SK-N-SH (cell line): ENCODE results near the gene THEM4. TPM values are rescaled to one million over a fixed set of nuclear protein-coding genes. Genes with fewer than 3 reads are reported as not detected.
A peak's percentile ranks its signal among the peaks of the same experiment; 100 is the strongest.

ENCODE experiments used
- CTCF ChIA-PET: fragments of 300-600, 350-600 bp; formaldehyde crosslinking; extraction: SDS; loops from one replicate; lab custom pipeline; 2021; lab: Yijun Ruan, JAX
- POLR2A ChIA-PET: fragments of 350-600 bp; sonication (Branson Sonifier 250); formaldehyde crosslinking; extraction: SDS; loops from one replicate; lab custom pipeline; 2020; ENCODE audit warnings: antibody characterized with exemption, inconsistent platforms; lab: Yijun Ruan, JAX
- DNase-seq: peaks from one replicate; pipeline ENCODE4 v3.0.0; 2012
- H2AFZ ChIP-seq: fragments of 200-600 bp; sonication (generic); 2 replicates; pipeline ENCODE4 v1.8.1; 2016; ENCODE audit warnings: antibody characterized with exemption, mild to moderate bottlenecking, low read depth
- H3F3A ChIP-seq: fragments of 200-600 bp; sonication (generic); replicated peaks from 2 replicates; pipeline ENCODE3; 2016; ENCODE audit warnings: antibody characterized with exemption, mild to moderate bottlenecking; ENCODE audit not compliant: insufficient read depth
- H3K27ac ChIP-seq, 2 experiments: fragments of 200-500 bp in 1 of 2; fragments of 200-600 bp in 1 of 2; sonication (Bioruptor generic) in 1 of 2; sonication (generic), shearing (Covaris generic) in 1 of 2; 2 replicates each; pipeline versions ENCODE4 v1.5.1 to v1.6.1; 2014 to 2016; ENCODE audit warnings: low read depth in 2 of 2, inconsistent platforms in 1 of 2, low read length in 1 of 2, mild to moderate bottlenecking in 1 of 2, mixed read lengths in 1 of 2
- H3K27me3 ChIP-seq: fragments of 200-600 bp; sonication (generic), shearing (Covaris generic); 2 replicates; pipeline ENCODE4 v1.6.1; 2016; ENCODE audit warnings: mixed run types; ENCODE audit not compliant: insufficient read depth
- H3K36me3 ChIP-seq, 2 experiments: fragments of 200-500 bp in 1 of 2; fragments of 200-600 bp in 1 of 2; sonication (Bioruptor generic) in 1 of 2; sonication (generic) in 1 of 2; replicated peaks in 1 of 2; 2 replicates each; pipeline versions ENCODE3 to v1.5.1; 2014 to 2016; ENCODE audit warnings: low read length in 1 of 2, mild to moderate bottlenecking in 1 of 2; ENCODE audit not compliant: insufficient read depth in 2 of 2, control insufficient read depth in 1 of 2
- H3K4me1 ChIP-seq, 2 experiments: fragments of 200-500 bp in 1 of 2; fragments of 200-600 bp in 1 of 2; sonication (Bioruptor generic) in 1 of 2; sonication (generic), shearing (Covaris generic) in 1 of 2; 2 replicates each; pipeline versions ENCODE4 v1.5.1 to v1.6.1; 2014 to 2016; ENCODE audit warnings: low read depth in 1 of 2, low read length in 1 of 2, mixed run types in 1 of 2; ENCODE audit not compliant: insufficient read depth in 2 of 2, control insufficient read depth in 1 of 2
- H3K4me2 ChIP-seq: fragments of 200-600 bp; sonication (generic), shearing (Covaris generic); 2 replicates; pipeline ENCODE4 v1.6.1; 2017; ENCODE audit warnings: mixed run types
- H3K4me3 ChIP-seq, 2 experiments: fragments of 200-500 bp in 1 of 2; fragments of 200-600 bp in 1 of 2; sonication (Bioruptor generic) in 1 of 2; sonication (generic), shearing (Covaris generic) in 1 of 2; 2 replicates each; pipeline versions ENCODE4 v1.5.1 to v1.8.1; 2014 to 2016; ENCODE audit warnings: low read depth in 2 of 2, inconsistent platforms in 1 of 2, low read length in 1 of 2, mild to moderate bottlenecking in 1 of 2, mixed read lengths in 1 of 2, moderate library complexity in 1 of 2
- H3K79me2 ChIP-seq: fragments of 200-600 bp; sonication (generic); 2 replicates; pipeline ENCODE4 v1.8.1; 2017; ENCODE audit warnings: mild to moderate bottlenecking; ENCODE audit not compliant: insufficient read depth
- H3K9ac ChIP-seq: fragments of 200-600 bp; sonication (generic); 2 replicates; pipeline ENCODE4 v1.6.1; 2017; ENCODE audit warnings: mixed run types
- H3K9me2 ChIP-seq: fragments of 200-600 bp; sonication (generic); 2 replicates; pipeline ENCODE4 v1.6.1; 2017; ENCODE audit warnings: mixed run types
- H3K9me3 ChIP-seq: fragments of 200-600 bp; sonication (generic); 2 replicates; pipeline ENCODE4 v1.6.1; 2017; ENCODE audit warnings: mixed run types, mild to moderate bottlenecking, moderate library complexity
- H4K20me1 ChIP-seq: fragments of 200-600 bp; sonication (generic); 2 replicates; pipeline ENCODE4 v1.6.1; 2017; ENCODE audit warnings: mild to moderate bottlenecking, mixed run types; ENCODE audit not compliant: insufficient read depth
- CHD2 ChIP-seq: fragments of 150-350 bp; IDR thresholded peaks from 2 replicates; pipeline ENCODE4 v1.6.1; 2018; ENCODE audit warnings: low read length; ENCODE audit not compliant: partially characterized antibody
- CTCF ChIP-seq: fragments of 200-600 bp; sonication (generic); IDR thresholded peaks from 2 replicates; pipeline ENCODE4 v1.6.1; 2017; ENCODE audit warnings: antibody characterized with exemption, mild to moderate bottlenecking, moderate library complexity
- ELF1 ChIP-seq: IDR thresholded peaks from 2 replicates; pipeline ENCODE4 v1.4.0; 2012
- EP300 ChIP-seq, 2 experiments: IDR thresholded peaks; 2 replicates each; pipeline versions ENCODE4 v1.4.0 to v1.6.1; 2012; ENCODE audit warnings: borderline replicate concordance in 1 of 2, low read depth in 1 of 2, low read length in 1 of 2
- EZH2phosphoT487 ChIP-seq: fragments of 200-600 bp; sonication (generic); IDR thresholded peaks from 2 replicates; pipeline ENCODE4 v1.6.1; 2017; ENCODE audit warnings: low read depth, mixed run types, mild to moderate bottlenecking, antibody characterized with exemption, moderate library complexity, borderline replicate concordance
- FOSL2 ChIP-seq: IDR thresholded peaks from 2 replicates; pipeline ENCODE4 v1.4.0; 2012; ENCODE audit warnings: low read depth, mild to moderate bottlenecking, moderate library complexity, borderline replicate concordance
- FOXM1 ChIP-seq: IDR thresholded peaks from 2 replicates; pipeline ENCODE4 v1.4.0; 2012; ENCODE audit warnings: low read depth, mild to moderate bottlenecking
- GABPA ChIP-seq: IDR thresholded peaks from 2 replicates; pipeline ENCODE4 v1.4.0; 2012; ENCODE audit warnings: low read depth, mild to moderate bottlenecking
- MEF2A ChIP-seq: IDR thresholded peaks from 2 replicates; pipeline ENCODE4 v1.4.0; 2012; ENCODE audit warnings: low read depth, borderline replicate concordance
- NFIC ChIP-seq: IDR thresholded peaks from 2 replicates; pipeline ENCODE4 v1.4.0; 2012; ENCODE audit warnings: borderline replicate concordance
- POLR2AphosphoS5 ChIP-seq: IDR thresholded peaks from 2 replicates; pipeline ENCODE4 v1.6.1; 2012; ENCODE audit warnings: low read depth, low read length
- RAD21 ChIP-seq: IDR thresholded peaks from 2 replicates; pipeline ENCODE4 v1.6.1; 2012; ENCODE audit warnings: mild to moderate bottlenecking, low read length
- RCOR1 ChIP-seq: fragments of 150-350 bp; IDR thresholded peaks from 2 replicates; pipeline ENCODE4 v1.6.1; 2017; ENCODE audit warnings: antibody characterized with exemption, low read length
- RFX5 ChIP-seq: IDR thresholded peaks from 2 replicates; pipeline ENCODE4 v1.6.1; 2012; ENCODE audit warnings: mild to moderate bottlenecking, improper control_type of control experiment, low read length
- RXRA ChIP-seq: IDR thresholded peaks from 2 replicates; pipeline ENCODE4 v1.4.0; 2012; ENCODE audit warnings: low read depth, mild to moderate bottlenecking, borderline replicate concordance
- SMC3 ChIP-seq: IDR thresholded peaks from 2 replicates; pipeline ENCODE4 v1.6.1; 2012; ENCODE audit warnings: low read depth, low read length, improper control_type of control experiment
- TCF12 ChIP-seq: IDR thresholded peaks from 2 replicates; pipeline ENCODE4 v1.4.0; 2012
- USF2 ChIP-seq: fragments of 150-350 bp; IDR thresholded peaks from 2 replicates; pipeline ENCODE4 v1.6.1; 2017; ENCODE audit warnings: antibody characterized with exemption, low read length, low read depth, borderline replicate concordance
- YY1 ChIP-seq: IDR thresholded peaks from 2 replicates; pipeline ENCODE4 v1.4.0; 2012; ENCODE audit warnings: low read depth, mild to moderate bottlenecking
- WGBS: methylation state at CpG from one replicate; pipeline ENCODE4 v1.1.6; 2017; ENCODE audit warnings: low lambda C conversion rate; 5-methylcytosine and 5-hydroxymethylcytosine counted together
- polyA plus RNA-seq, 3 experiments: library from polyadenylated mRNA; depleted of rRNA; stranded (reverse); fragments of >200 nt; gene quantifications; 2 replicates each; pipeline ENCODE4 v1.2.3, GENCODE V29; 2012
- TF ChIP-seq, protein P1 (sequence below): IDR thresholded peaks from 2 replicates; pipeline ENCODE4; 2012
- TF ChIP-seq, protein P2 (sequence below): IDR thresholded peaks from 2 replicates; pipeline ENCODE4 v1.4.0; 2012; ENCODE audit warnings: low read depth, borderline replicate concordance
- TF ChIP-seq, protein P3 (sequence below): IDR thresholded peaks from 2 replicates; pipeline ENCODE4 v1.4.0; 2012; ENCODE audit warnings: low read depth
- TF ChIP-seq, protein P4 (sequence below): fragments of 150-350 bp; IDR thresholded peaks from 2 replicates; pipeline ENCODE4 v1.6.1; 2016; ENCODE audit warnings: mild to moderate bottlenecking, low read depth, low read length

Gene THEM4
- polyA plus RNA-seq, 1 of the 3 experiments (the other 2 are of a cell fraction), result 10.1 TPM

DNA sequence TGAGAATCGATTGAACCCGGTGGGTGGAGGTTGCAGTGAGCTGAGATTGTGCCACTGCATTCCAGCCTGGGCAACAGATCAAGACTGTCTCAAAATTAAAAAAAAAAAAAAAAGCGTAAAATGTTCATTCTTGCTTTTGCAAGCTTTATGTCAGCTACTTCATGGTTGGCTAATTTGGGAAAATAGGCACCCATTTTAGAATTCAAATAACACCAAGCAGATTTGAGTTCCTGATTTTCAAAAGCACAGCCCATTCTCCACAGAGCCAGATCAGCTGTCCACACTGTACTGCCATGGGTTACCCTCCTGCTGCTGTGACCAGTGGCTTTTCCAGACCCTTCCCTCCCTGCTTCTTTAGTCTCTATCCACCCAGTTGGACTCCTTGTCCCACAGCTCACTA, 60.2 kb downstream of the THEM4 start (continued):
- no peak for TF ChIP-seq MEF2A

- ChIA-PET POLR2A (interaction anchor here (0.6 to 1.4 kb wide), 2 partner anchors 18 to 62 kb away, joined by 5 to 7 read pairs; partner anchors contain the start of gene THEM4), CTCF (interaction anchor here (0.7 to 6.8 kb wide), 11 partner anchors 10 to 252 kb away, joined by 3 to 50 read pairs (median 3); partner anchors contain the start of gene CELF3)
- Histone ChIP-seq H4K20me1 (no peaks in the 10 kb centered on the region), H2AFZ (no peak overlapping the region), H3K4me3 (no peak overlapping the region), H3K27ac (peak overlapping the region in 1 of 2 experiments; percentile 44; a peak in 2 of 4 replicates), H3K36me3 (no peaks in the 10 kb centered on the region), H3K9me3 (no peaks in the 10 kb centered on the region), H3K79me2 (no peaks in the 10 kb centered on the region), H3K9ac (no peak overlapping the region), H3F3A (no peaks in the 10 kb centered on the region), H3K27me3 (peaks cover 5% of the 10 kb centered on the region; the same call in 1 of the 2 replicates), H3K4me2 (no peak overlapping the region), H3K9me2 (no peaks in the 10 kb centered on the region), H3K4me1 (peaks cover 0 to 40% of the 10 kb centered on the region in 2 experiments; a peak in 1 of 4 replicates)
- peak; percentile 84 for DNase-seq
- 42% methylated on average over 11 of the region's 11 CpGs for WGBS
- no peak for TF ChIP-seq GABPA
- TF ChIP-seq FOXM1, result no peak
- TF ChIP-seq, protein P1, sequence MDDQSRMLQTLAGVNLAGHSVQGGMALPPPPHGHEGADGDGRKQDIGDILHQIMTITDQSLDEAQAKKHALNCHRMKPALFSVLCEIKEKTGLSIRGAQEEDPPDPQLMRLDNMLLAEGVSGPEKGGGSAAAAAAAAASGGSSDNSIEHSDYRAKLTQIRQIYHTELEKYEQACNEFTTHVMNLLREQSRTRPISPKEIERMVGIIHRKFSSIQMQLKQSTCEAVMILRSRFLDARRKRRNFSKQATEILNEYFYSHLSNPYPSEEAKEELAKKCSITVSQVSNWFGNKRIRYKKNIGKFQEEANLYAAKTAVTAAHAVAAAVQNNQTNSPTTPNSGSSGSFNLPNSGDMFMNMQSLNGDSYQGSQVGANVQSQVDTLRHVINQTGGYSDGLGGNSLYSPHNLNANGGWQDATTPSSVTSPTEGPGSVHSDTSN, result no peak
- no peak for TF ChIP-seq RAD21
- TF ChIP-seq, protein P2, sequence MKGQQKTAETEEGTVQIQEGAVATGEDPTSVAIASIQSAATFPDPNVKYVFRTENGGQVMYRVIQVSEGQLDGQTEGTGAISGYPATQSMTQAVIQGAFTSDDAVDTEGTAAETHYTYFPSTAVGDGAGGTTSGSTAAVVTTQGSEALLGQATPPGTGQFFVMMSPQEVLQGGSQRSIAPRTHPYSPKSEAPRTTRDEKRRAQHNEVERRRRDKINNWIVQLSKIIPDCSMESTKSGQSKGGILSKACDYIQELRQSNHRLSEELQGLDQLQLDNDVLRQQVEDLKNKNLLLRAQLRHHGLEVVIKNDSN, result no peak
- TF ChIP-seq RXRA, result no peak
- no peak for TF ChIP-seq POLR2AphosphoS5
- peak in 1 of 2 experiments; percentile 45; a peak in 2 of 4 replicates for TF ChIP-seq EP300 (IDR thresholded peaks at IDR 0.05; ENCODE audit: borderline replicate concordance in 1 of 2, low read depth in 1 of 2, low read length in 1 of 2)
- 0 out of 2 replicates have a peak, but pooled peaks have one; percentile 15 for TF ChIP-seq TCF12
- no peak for TF ChIP-seq YY1
- peak; percentile 64; the same call in 1 of the 2 replicates for TF ChIP-seq RCOR1
- no peak for TF ChIP-seq SMC3
- no peak for TF ChIP-seq NFIC
- no peak for TF ChIP-seq MEF2A
- no peak for TF ChIP-seq ELF1
- no peak for TF ChIP-seq CTCF
- TF ChIP-seq USF2, result no peak
- TF ChIP-seq EZH2phosphoT487, result no peak
- TF ChIP-seq FOSL2, result no peak
- TF ChIP-seq, protein P3, sequence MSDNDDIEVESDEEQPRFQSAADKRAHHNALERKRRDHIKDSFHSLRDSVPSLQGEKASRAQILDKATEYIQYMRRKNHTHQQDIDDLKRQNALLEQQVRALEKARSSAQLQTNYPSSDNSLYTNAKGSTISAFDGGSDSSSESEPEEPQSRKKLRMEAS, result no peak
- TF ChIP-seq CHD2, result no peak
- TF ChIP-seq RFX5, result no peak
- TF ChIP-seq, protein P4, sequence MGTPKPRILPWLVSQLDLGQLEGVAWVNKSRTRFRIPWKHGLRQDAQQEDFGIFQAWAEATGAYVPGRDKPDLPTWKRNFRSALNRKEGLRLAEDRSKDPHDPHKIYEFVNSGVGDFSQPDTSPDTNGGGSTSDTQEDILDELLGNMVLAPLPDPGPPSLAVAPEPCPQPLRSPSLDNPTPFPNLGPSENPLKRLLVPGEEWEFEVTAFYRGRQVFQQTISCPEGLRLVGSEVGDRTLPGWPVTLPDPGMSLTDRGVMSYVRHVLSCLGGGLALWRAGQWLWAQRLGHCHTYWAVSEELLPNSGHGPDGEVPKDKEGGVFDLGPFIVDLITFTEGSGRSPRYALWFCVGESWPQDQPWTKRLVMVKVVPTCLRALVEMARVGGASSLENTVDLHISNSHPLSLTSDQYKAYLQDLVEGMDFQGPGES, result no peak
Measured at GRCh38 chr1:151847867-151848596, 61.3 kb downstream of the THEM4 start.
